Measurements from ENCODE around the gene IP6K3.

Gene IP6K3

GRCh38 chr6:33738879-33739278 lies 7.8 kb downstream of the IP6K3 start:
- DNase-seq = no peak

GRCh38 chr6:33738153-33738552 lies 8.6 kb downstream of the IP6K3 start:
- no peak for DNase-seq

GRCh38 chr6:33737267-33738026 lies 9.3 kb downstream of the IP6K3 start:
- no peak for DNase-seq

DNA sequence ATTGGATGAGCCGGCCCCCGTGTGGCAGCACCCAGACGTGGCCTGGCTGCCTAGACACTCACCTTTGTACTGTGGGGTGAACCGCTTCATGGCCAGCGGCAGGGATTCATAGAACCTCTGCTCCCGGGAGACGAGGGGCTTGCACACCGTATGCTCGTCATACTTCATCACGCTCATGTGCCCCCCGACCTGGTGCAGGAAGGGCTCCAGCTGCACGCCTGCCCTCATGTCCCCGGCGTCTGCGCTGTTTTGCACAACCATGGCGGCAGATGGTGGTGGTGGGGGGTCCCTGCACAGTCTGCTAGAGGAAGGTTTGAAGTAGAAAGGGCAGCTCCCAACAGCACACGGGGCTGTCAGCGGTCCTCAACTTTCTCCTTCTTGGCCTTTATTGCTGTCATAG lies 11.5 kb downstream of the IP6K3 start:
- no peak for DNase-seq

- no peak for DNase-seq
Measured at GRCh38 chr6:33733709-33734007, 13.0 kb downstream of the IP6K3 start.

DNA sequence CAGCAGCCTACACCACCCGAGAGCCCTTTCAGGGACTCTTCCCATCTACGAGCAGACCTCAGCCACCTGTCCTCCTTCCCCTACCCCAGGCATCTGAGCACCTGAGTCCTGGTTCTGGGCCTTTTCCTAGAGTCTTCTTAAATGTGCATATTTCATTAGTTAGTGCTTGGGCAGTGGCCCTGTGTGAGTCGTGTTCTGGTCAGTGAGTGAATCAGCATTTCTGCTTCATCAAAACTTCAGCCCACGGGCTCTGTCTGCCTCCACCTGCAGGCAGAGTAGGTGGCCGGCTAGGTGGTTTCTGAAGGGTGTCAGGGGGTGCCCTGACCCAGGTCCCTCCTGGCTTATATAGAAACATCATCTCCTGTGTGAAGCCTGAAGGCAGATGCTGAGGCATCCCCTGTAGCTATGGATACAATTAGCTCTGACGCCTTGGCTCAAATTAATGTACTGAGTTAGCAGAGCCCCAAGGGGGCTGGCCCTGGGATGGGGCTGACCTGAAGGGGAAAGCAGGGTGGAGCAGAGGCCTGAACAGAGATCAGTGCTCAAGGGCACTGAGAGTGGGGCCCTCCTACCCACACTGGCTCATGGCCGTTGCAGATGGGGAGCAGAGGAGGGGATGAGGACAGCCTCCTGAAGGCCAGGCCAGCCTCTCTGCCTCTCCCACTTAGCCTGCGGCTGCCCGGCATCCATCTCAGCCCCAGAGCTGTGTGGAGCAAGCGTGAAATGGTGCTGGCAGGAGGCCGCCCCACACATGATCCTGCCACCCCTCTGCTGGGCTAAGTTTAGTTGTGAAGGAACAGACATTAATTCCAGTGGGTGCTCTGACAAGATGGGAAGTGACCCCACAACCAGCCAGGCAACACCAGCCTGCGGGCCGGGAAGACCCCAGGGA lies 13.6 kb downstream of the IP6K3 start:
- DNase-seq = no peak

GRCh38 chr6:33732385-33732784 lies 14.3 kb downstream of the IP6K3 start:
- DNase-seq = no peak

DNA sequence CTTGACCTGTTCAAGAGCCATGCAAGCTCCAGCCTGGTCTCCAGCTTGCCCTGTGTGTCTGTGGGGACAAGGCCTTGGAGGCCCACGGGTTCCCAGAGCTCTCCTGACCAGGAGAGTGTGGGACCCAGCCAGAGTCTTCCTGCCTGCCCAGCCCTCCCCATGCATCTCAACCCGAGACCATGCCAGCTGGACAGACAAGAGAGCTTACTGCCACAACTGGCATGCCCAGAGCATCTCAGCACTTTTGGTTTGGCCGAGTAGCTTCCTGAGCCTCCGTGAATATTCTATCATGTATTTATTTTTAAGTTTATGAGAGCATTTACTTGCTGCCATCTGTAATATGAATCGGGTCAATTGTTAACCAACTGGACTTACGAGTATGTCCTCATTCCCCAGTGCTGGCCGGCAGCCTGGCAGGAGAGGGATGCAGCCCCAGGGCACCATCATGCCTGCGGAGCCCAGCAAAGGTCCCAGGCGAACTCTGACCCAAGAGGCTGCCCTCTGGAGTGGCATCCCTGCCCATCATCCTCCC lies 14.9 kb downstream of the IP6K3 start:
- DNase-seq = no peak

DNA sequence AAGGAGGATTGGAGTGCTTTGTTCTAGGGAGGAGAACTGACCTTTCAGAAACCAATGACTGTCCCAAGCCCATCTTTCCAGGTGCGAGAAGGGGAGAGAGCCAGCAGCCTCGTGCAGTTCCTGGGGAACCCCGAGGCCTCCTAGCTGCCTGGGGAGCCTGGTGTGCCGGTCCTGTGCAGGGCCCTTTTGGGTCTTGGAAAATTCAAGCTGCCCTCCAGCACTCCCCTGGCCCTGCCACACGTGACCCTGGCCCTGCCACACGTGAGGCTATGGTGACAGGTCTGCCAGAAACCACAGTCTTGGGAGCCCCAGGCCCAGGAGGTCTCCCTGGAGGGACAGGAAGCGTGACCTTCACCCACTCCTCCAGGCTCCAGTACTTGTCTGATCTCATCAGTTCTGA lies 15.7 kb downstream of the IP6K3 start:
- no peak for DNase-seq

DNA sequence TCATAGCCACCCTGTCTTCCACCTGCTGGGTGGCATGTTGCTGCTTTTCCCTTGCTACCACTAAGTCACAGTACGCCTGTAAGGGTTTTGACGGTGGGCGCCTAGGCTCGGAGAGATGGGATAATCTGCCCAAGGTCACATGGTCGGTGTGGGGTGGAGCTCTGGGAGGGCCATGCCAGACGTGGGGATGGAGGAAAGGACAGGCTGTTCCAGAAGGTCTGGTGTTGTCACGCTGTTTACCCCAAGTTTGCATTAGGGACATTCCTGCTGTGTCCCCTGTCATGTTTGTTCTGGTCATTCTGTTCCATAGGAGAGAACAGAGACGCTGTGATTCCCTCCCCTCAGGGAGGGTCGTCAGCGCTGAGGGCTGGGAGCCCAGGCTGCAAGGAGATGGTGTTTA lies 16.1 kb downstream of the IP6K3 start:
- no peak for DNase-seq

GRCh38 chr6:33729059-33729458 lies 17.6 kb downstream of the IP6K3 start:
- DNase-seq = no peak

DNA sequence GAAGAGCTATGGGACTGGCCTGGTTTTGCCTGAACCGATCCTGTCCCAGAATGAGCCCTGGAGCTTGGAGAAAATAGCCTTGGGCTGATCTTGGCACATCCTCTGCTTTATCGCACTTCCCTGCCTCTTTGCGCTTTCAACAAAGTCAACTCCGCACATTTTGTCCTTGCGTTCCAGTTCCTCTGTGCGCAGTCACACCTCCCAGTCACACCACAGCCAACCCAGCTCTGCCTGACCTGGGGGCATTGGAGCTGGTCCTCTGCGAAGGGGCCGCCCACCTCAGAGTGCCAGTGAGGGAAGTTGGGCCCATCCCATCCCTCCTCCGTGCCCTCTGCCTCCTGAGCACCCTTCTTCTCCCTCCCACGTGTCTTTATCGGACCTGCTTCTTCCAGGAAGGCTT lies 18.3 kb downstream of the IP6K3 start:
- DNase-seq = no peak

- DNase-seq = no peak
Measured at GRCh38 chr6:33727932-33728331, 18.8 kb downstream of the IP6K3 start.

DNA sequence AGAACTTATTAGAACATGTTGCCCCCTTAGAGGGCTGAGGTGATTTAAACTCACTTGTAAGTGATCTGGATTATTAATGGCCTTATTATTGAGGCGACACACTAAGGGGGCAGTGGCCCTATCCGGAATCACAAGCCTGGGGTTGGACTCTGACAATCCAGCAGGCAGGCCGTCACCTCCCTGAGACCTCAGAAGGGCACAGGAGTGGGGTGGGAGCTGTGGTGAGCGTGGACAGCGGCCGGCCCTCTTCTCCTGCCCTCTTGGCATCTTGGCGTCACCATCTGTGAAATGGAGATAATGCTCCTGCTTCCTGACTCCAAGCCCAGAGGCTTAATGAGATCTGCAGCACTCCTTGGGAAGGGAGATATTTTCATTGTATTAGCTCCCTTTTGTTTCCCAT lies 19.6 kb downstream of the IP6K3 start:
- DNase-seq = no peak

- DNase-seq = no peak
Measured at GRCh38 chr6:33726696-33727095, 20.0 kb downstream of the IP6K3 start.

GRCh38 chr6:33725891-33726673 lies 20.6 kb downstream of the IP6K3 start:
- no peak for DNase-seq

DNA sequence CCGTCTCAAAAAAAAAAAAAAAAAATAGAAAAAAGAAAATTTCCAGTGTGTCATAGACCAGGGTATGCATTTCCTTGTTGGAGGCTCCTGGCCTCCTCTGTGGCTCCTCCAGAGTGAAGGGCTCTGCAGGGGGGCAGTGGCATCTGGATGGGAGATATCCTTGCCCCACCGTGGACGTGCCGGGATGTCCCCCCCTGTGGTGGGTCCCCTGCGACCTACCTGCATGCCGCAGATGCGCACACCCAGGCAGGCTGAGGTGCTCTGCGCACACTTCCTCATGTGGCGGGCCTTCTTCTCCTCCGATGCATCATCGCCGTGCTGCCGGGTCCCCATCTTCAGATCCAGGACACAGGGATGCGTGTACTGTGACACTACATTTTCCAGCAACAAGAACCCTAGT lies 21.5 kb downstream of the IP6K3 start:
- no peak for DNase-seq

GRCh38 chr6:33724102-33725023 lies 22.3 kb downstream of the IP6K3 start:
- no peak for DNase-seq

- no peak for DNase-seq
Measured at GRCh38 chr6:33723371-33724085, 23.2 kb downstream of the IP6K3 start.

- no peak for DNase-seq
Measured at GRCh38 chr6:33722103-33722623, 24.5 kb downstream of the IP6K3 start.

DNA sequence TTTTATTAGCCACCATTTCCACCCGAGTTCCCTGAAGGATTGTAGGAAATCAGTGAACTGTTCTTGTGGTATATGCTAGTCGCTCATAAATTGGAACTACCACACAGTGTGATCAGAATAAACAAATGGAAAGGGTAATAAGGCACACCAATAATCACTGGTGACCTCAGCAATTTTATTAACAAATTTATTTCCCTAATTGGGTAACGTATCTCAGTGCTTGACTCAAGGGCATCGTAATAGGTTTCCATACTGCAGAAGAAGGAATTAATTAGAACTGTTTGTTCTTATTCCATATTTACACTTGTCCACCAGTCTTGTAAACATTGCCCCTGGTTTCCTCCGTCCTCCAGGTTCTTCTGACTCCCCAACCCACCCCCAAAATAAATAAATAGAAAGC lies 25.2 kb downstream of the IP6K3 start:
- DNase-seq = no peak

Data from SIG-M5 (cell line).